H1 (cell line): ENCODE data around the gene F11R. TPM values are rescaled to one million over a fixed set of nuclear protein-coding genes. Genes with fewer than 3 reads are reported as not detected.

ENCODE experiments used
- CTCF ChIA-PET: fragments of 300-600 bp; sonication (Branson Sonifier 250); formaldehyde crosslinking; loops from one replicate; lab custom pipeline; 2021; ENCODE audit not compliant: partially characterized antibody; lab: Charles Lee
- POLR2A ChIA-PET: fragments of 300-600 bp; sonication (Branson Sonifier 250); formaldehyde crosslinking; loops from one replicate; lab custom pipeline; 2021; ENCODE audit warnings: inconsistent platforms; ENCODE audit not compliant: partially characterized antibody; lab: Charles Lee
- DNase-seq, 2 experiments: peaks; one replicate each; pipeline versions ENCODE4 v3.0.0 to v3.0.0-alpha.2; 2010 to 2022; ENCODE audit warnings: low spot score in 2 of 2, low read depth in 1 of 2, mixed read lengths in 1 of 2
- FAIRE-seq: peaks from 2 replicates; lab custom pipeline; 2011; peaks lifted over from hg19 to GRCh38; lab: Jason Lieb, UNC
- H2AFZ ChIP-seq: 2 replicates; pipeline ENCODE4 v1.8.1; 2012; ENCODE audit warnings: low read length, inconsistent platforms
- H2AK5ac ChIP-seq: 2 replicates; pipeline ENCODE4 v1.6.1; 2013; ENCODE audit warnings: low read depth, low read length
- H2BK120ac ChIP-seq: replicated peaks from 2 replicates; pipeline ENCODE3; 2013; ENCODE audit warnings: low read depth, low read length, inconsistent platforms
- H2BK12ac ChIP-seq: 2 replicates; pipeline ENCODE4 v1.6.1; 2013; ENCODE audit warnings: low read depth, low read length
- H2BK15ac ChIP-seq: 2 replicates; pipeline ENCODE4 v1.6.1; 2013; ENCODE audit warnings: low read length
- H2BK20ac ChIP-seq: 2 replicates; pipeline ENCODE4 v1.6.1; 2013; ENCODE audit warnings: low read length
- H2BK5ac ChIP-seq: 2 replicates; pipeline ENCODE4 v1.6.1; 2013; ENCODE audit warnings: low read depth, low read length
- H3K14ac ChIP-seq: 2 replicates; pipeline ENCODE4 v1.6.1; 2013; ENCODE audit warnings: inconsistent platforms; ENCODE audit not compliant: insufficient read length
- H3K18ac ChIP-seq: 2 replicates; pipeline ENCODE4 v1.6.1; 2013; ENCODE audit warnings: low read length; ENCODE audit errors: extremely low read depth
- H3K23ac ChIP-seq: 2 replicates; pipeline ENCODE4 v1.6.1; 2013; ENCODE audit warnings: inconsistent platforms; ENCODE audit not compliant: insufficient read length
- H3K23me2 ChIP-seq: 2 replicates; pipeline ENCODE4 v1.6.1; 2013; ENCODE audit warnings: low read depth, low read length
- H3K27ac ChIP-seq: 2 replicates; pipeline ENCODE4 v1.6.1; 2011; ENCODE audit warnings: low read depth, low read length, inconsistent platforms
- H3K27me3 ChIP-seq, 4 experiments: replicated peaks in 1 of 4; 1 replicate in 1 of 4; 2 replicates in 3 of 4; pipeline versions ENCODE4 v1.6.1 to v1.8.1; 2011 to 2013; ENCODE audit warnings: low read length in 3 of 4, mild to moderate bottlenecking in 3 of 4, inconsistent platforms in 2 of 4, mixed read lengths in 2 of 4, moderate library complexity in 1 of 4; ENCODE audit not compliant: control insufficient read depth in 3 of 4, insufficient read depth in 3 of 4; ENCODE audit errors: extremely low read depth in 1 of 4
- H3K36me3 ChIP-seq, 4 experiments: 2 replicates each; pipeline versions ENCODE4 v1.6.1 to v1.8.1; 2011 to 2013; ENCODE audit warnings: mild to moderate bottlenecking in 4 of 4, low read length in 3 of 4, moderate library complexity in 2 of 4, control low read depth in 1 of 4, inconsistent platforms in 1 of 4; ENCODE audit not compliant: insufficient read depth in 4 of 4, control insufficient read depth in 2 of 4
- H3K4ac ChIP-seq: replicated peaks from 2 replicates; pipeline ENCODE3; 2013; ENCODE audit warnings: low read length, low read depth, mixed read lengths, inconsistent platforms; ENCODE audit not compliant: insufficient read length
- H3K4me1 ChIP-seq, 4 experiments: replicated peaks in 1 of 4; 1 replicate in 1 of 4; 2 replicates in 3 of 4; pipeline versions ENCODE4 v1.6.1 to v1.8.1; 2011 to 2013; ENCODE audit warnings: low read length in 3 of 4, inconsistent platforms in 2 of 4, mixed read lengths in 1 of 4; ENCODE audit not compliant: insufficient read depth in 4 of 4, control insufficient read depth in 3 of 4
- H3K4me2 ChIP-seq, 2 experiments: 2 replicates each; pipeline versions ENCODE4 v1.6.1 to v1.8.1; 2011 to 2013; ENCODE audit warnings: low read depth in 2 of 2, low read length in 2 of 2, control low read depth in 1 of 2, inconsistent platforms in 1 of 2, mild to moderate bottlenecking in 1 of 2; ENCODE audit not compliant: insufficient read depth in 1 of 2
- H3K4me3 ChIP-seq, 4 experiments: fragments of 200-600, 300-600 bp in 1 of 4; sonication (generic), shearing (Covaris generic), sonication (Bioruptor Twin) in 1 of 4; 2 replicates each; pipeline versions ENCODE4 v1.5.1 to v1.8.1; 2011 to 2016; ENCODE audit warnings: low read length in 4 of 4, low read depth in 3 of 4, control low read depth in 2 of 4, inconsistent platforms in 2 of 4, mild to moderate bottlenecking in 2 of 4, mixed read lengths in 1 of 4, moderate library complexity in 1 of 4; ENCODE audit not compliant: insufficient read depth in 2 of 4; ENCODE audit errors: extremely low read depth in 1 of 4
- H3K56ac ChIP-seq: replicated peaks from 2 replicates; pipeline ENCODE3; 2013; ENCODE audit warnings: low read depth, mild to moderate bottlenecking, mixed read lengths, low read length, inconsistent platforms; ENCODE audit not compliant: insufficient read length
- H3K79me1 ChIP-seq: 2 replicates; pipeline ENCODE4 v1.6.1; 2013; ENCODE audit warnings: low read depth, low read length, control low read depth
- H3K79me2 ChIP-seq, 2 experiments: 2 replicates each; pipeline versions ENCODE4 v1.6.1 to v1.8.1; 2012 to 2013; ENCODE audit warnings: low read length in 2 of 2, mild to moderate bottlenecking in 2 of 2, inconsistent platforms in 1 of 2; ENCODE audit not compliant: insufficient read depth in 2 of 2, control insufficient read depth in 1 of 2
- H3K9ac ChIP-seq, 4 experiments: replicated peaks in 1 of 4; 1 replicate in 1 of 4; 2 replicates in 3 of 4; pipeline versions ENCODE4 v1.6.1 to v1.8.1; 2011 to 2013; ENCODE audit warnings: low read depth in 3 of 4, low read length in 3 of 4, control low read depth in 2 of 4, mild to moderate bottlenecking in 2 of 4, moderate library complexity in 2 of 4, inconsistent platforms in 1 of 4; ENCODE audit errors: extremely low read depth in 1 of 4
- H3K9me3 ChIP-seq, 2 experiments: 2 replicates each; pipeline versions ENCODE4 v1.6.1 to v1.8.1; 2012 to 2013; ENCODE audit warnings: mild to moderate bottlenecking in 2 of 2, moderate library complexity in 2 of 2, control low read depth in 1 of 2, inconsistent platforms in 1 of 2, low read depth in 1 of 2, low read length in 1 of 2, mixed read lengths in 1 of 2; ENCODE audit not compliant: insufficient read depth in 2 of 2
- H4K20me1 ChIP-seq, 2 experiments: replicated peaks in 1 of 2; 2 replicates each; pipeline versions ENCODE3 to v1.8.1; 2011 to 2013; ENCODE audit warnings: inconsistent platforms in 2 of 2, low read length in 2 of 2, mild to moderate bottlenecking in 1 of 2; ENCODE audit not compliant: insufficient read depth in 2 of 2, control insufficient read depth in 1 of 2
- H4K5ac ChIP-seq: 2 replicates; pipeline ENCODE4 v1.6.1; 2013; ENCODE audit warnings: low read length, low read depth, mixed read lengths, inconsistent platforms; ENCODE audit not compliant: insufficient read length
- H4K8ac ChIP-seq: 2 replicates; pipeline ENCODE4 v1.8.0; 2013; ENCODE audit warnings: mild to moderate bottlenecking, moderate library complexity, low read length, inconsistent platforms; ENCODE audit not compliant: insufficient read depth; ENCODE audit errors: extremely low read depth
- H4K91ac ChIP-seq: replicated peaks from 2 replicates; pipeline ENCODE3; 2013; ENCODE audit warnings: low read length, mixed read lengths, inconsistent platforms; ENCODE audit not compliant: insufficient read length
- CBX8 ChIP-seq: fragments of 300-800, 300-1000 bp; sonication (generic); IDR thresholded peaks from 2 replicates; pipeline ENCODE4 v1.7.1; 2016; ENCODE audit warnings: low read depth, low read length, borderline replicate concordance
- HDAC6 ChIP-seq: IDR thresholded peaks from one replicate; pipeline ENCODE4 v1.7.1; 2012; ENCODE audit warnings: low read depth, mild to moderate bottlenecking, inconsistent platforms, low read length, moderate library complexity
- WGBS, 2 experiments: shearing (Covaris generic) in 1 of 2; methylation state at CpG; one replicate each; pipeline versions ENCODE4 v1.1.6 to v1.1.7; 2013 to 2015; ENCODE audit warnings: low lambda C conversion rate in 2 of 2, mixed read lengths in 2 of 2, inconsistent platforms in 1 of 2, low coverage in 1 of 2, missing lambda C conversion rate in 1 of 2; ENCODE audit not compliant: insufficient replicate concordance in 2 of 2, insufficient coverage in 1 of 2, insufficient read length in 1 of 2; ENCODE audit errors: extremely low coverage in 1 of 2, missing lambda C conversion rate in 1 of 2; 5-methylcytosine and 5-hydroxymethylcytosine counted together
- polyA plus RNA-seq, 7 experiments: library from polyadenylated mRNA; depleted of rRNA in 3 of 7; stranded (reverse) in 5 of 7; unstranded in 2 of 7; fragments of >200 nt in 5 of 7; fragments of 200-250 nt in 2 of 7; gene quantifications; 1 replicate in 5 of 7; 2 replicates in 1 of 7; 4 replicates in 1 of 7; pipeline versions ENCODE4 v1.2.1 to v1.2.3, GENCODE V29; 2011 to 2013; ENCODE audit warnings: missing spikeins in 2 of 7, mixed read lengths in 2 of 7
- total RNA-seq: library from RNA; stranded (reverse); fragmentation: NEBNext Ultra II Directional; extraction: Animal tissue kit (Norgen Biotek cat#: 25700); gene quantifications from 2 replicates; pipeline ENCODE4 v1.2.1, GENCODE V29; 2021

Gene F11R
- total and polyA plus RNA-seq, 2 of the 8 experiments (the other 6 are each of a cell fraction or from before 2014, with no cell fraction given): 159 to 200 TPM

DNA sequence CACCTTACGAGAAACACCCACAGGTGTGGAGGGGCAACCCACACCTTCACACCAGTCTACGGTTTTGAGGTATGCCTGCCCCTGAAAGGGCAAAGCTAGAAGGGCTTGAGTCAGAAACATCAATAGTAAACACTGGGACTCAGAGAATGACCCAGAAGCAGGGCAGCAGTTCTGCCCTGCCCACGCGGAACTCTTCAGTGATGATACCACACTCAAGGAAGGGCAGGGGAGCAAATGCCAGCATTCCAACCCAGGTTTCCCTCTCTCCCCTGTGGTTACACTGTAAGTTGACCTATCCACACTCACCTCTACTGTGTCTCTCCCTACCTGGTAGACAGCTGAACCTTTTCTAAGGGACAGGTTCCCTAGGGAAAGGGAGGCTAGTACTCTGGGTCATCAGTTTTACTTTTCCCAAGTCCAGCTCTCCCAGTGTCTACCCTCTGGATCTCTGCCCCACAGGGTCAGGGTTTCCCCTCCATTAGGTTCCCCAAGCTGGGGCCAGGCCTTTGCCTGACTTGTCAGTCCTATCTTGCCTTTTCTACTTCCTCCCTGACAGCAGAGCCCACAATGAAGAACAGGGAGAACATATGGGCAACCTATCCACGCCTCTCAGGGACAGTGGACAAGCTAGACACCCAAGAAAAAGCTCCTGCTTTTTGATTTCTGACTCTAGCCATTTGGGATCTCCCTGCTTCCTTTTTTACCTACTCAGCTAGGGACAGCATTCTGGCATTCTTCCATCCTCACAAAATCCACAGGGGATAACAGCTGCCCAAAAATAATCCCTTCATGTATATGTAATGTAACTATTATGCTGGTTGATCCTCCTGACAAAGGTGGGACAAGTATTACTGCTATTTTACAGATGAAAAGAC is 3.0 kb downstream of the F11R start:
- Histone ChIP-seq H3K23me2 (peaks cover 11% of the 10 kb centered on the region), H2BK120ac (no peak overlapping the region), H3K9ac (peak overlapping the region in 2 of 4 experiments; percentile 5 to 8; a peak in 2 of 7 replicates), H3K79me2 (peaks cover 37 to 69% of the 10 kb centered on the region in 2 experiments), H3K9me3 (no peaks in the 10 kb centered on the region), H2BK12ac (0 out of 2 replicates have a peak overlapping the region, but pooled peaks have one; percentile 35), H3K4me1 (peaks cover 17 to 30% (median 22%) of the 10 kb centered on the region in 4 experiments), H3K27me3 (no peaks in the 10 kb centered on the region), H3K4me3 (peak overlapping the region; percentile 3 to 96 (median 53); a peak in 6 of 8 replicates), H2BK15ac (peak overlapping the region; percentile 88), H3K4me2 (peak overlapping the region; percentile 80 to 92), H3K56ac (no peak overlapping the region), H3K14ac (no peak overlapping the region), H3K4ac (no peak overlapping the region), H2AK5ac (peak overlapping the region; percentile 43; the same call in 1 of the 2 replicates), H2AFZ (no peak overlapping the region), H3K79me1 (peaks cover 14% of the 10 kb centered on the region), H3K27ac (peak overlapping the region; percentile 15; the same call in 1 of the 2 replicates), H4K5ac (no peak overlapping the region), H4K91ac (no peak overlapping the region), H4K8ac (no peak overlapping the region), H4K20me1 (peaks cover 6 to 24% of the 10 kb centered on the region in 2 experiments), H3K18ac (peak overlapping the region; percentile 36; the same call in 1 of the 2 replicates), H2BK20ac (0 out of 2 replicates have a peak overlapping the region, but pooled peaks have one; percentile 24), H3K23ac (no peak overlapping the region), H2BK5ac (peak overlapping the region; percentile 75; the same call in 1 of the 2 replicates), H3K36me3 (peaks cover 0 to 5% (median 0%) of the 10 kb centered on the region in 4 experiments; a peak in 1 of 8 replicates)
- 73% methylated on average over 5 of the region's 5 CpGs; no CpG with 5 or more reads in 1 of the 2 experiments for WGBS, 2 experiments
- ChIA-PET POLR2A (interaction anchor here (0.6 to 2.1 kb wide), 10 partner anchors 8 to 149 kb away, joined by 3 to 14 read pairs (median 3); partner anchors contain the start of genes NIT1, PFDN2, TSTD1 and USF1), CTCF (interaction anchor here (0.8 to 2.2 kb wide), 8 partner anchors 14 to 80 kb away, joined by 3 to 12 read pairs (median 6); partner anchors contain the start of gene KLHDC9)
- no peak for DNase-seq
- TF ChIP-seq CBX8 (no peak), HDAC6 (no peak)
- FAIRE-seq: no peak
